Loucy (cell line): Measurements from ENCODE around the gene GNAI3.

Experiments
- H2AFZ ChIP-seq: fragments of 200-600 bp; sonication (generic); 2 replicates; pipeline ENCODE4 v1.6.0; 2016; ENCODE audit warnings: antibody characterized with exemption, mild to moderate bottlenecking, low read length, moderate library complexity
- H3F3A ChIP-seq: fragments of 200-600 bp; 2 replicates; pipeline ENCODE4 v1.6.0; 2016; ENCODE audit warnings: antibody characterized with exemption, low read depth, mild to moderate bottlenecking
- H3K27me3 ChIP-seq: fragments of 200-600 bp; sonication (generic); 2 replicates; pipeline ENCODE4 v1.6.1; 2014; ENCODE audit warnings: low read length, mild to moderate bottlenecking; ENCODE audit not compliant: insufficient read depth, poor library complexity, severe bottlenecking
- H3K36me3 ChIP-seq: fragments of 200-600 bp; sonication (generic); 2 replicates; pipeline ENCODE4 v1.6.1; 2016; ENCODE audit warnings: low read length; ENCODE audit not compliant: insufficient read depth
- H3K4me1 ChIP-seq: fragments of 200-600 bp; sonication (generic); 2 replicates; pipeline ENCODE4 v1.5.1; 2014; ENCODE audit warnings: low read length, mild to moderate bottlenecking; ENCODE audit not compliant: insufficient read depth, poor library complexity, severe bottlenecking
- H3K4me2 ChIP-seq: fragments of 200-600 bp; sonication (generic); 2 replicates; pipeline ENCODE4 v1.6.0; 2014; ENCODE audit warnings: antibody characterized with exemption, low read length, low read depth, mild to moderate bottlenecking; ENCODE audit not compliant: poor library complexity, severe bottlenecking
- H3K4me3 ChIP-seq: fragments of 200-600 bp; sonication (generic); 2 replicates; pipeline ENCODE4 v1.5.1; 2014; ENCODE audit warnings: low read length, mild to moderate bottlenecking, mixed read lengths; ENCODE audit not compliant: poor library complexity, severe bottlenecking
- H3K79me2 ChIP-seq: fragments of 200-600 bp; sonication (generic); 2 replicates; pipeline ENCODE4 v1.6.1; 2014; ENCODE audit warnings: low read length; ENCODE audit not compliant: insufficient read depth
- H3K9ac ChIP-seq: fragments of 200-600 bp; sonication (generic); 2 replicates; pipeline ENCODE4 v1.6.0; 2014; ENCODE audit warnings: mild to moderate bottlenecking, low read depth, low read length, moderate library complexity; ENCODE audit not compliant: poor library complexity, severe bottlenecking
- H3K9me2 ChIP-seq: fragments of 200-600 bp; sonication (generic); replicated peaks from 2 replicates; pipeline ENCODE4 v1.6.1; 2016; ENCODE audit warnings: low read depth, low read length, mixed read lengths
- H3K9me3 ChIP-seq: fragments of 200-600 bp; sonication (generic); 2 replicates; pipeline ENCODE4 v1.6.1; 2014; ENCODE audit warnings: mild to moderate bottlenecking, antibody characterized with exemption, low read length, low read depth; ENCODE audit not compliant: insufficient read depth
- H4K20me1 ChIP-seq: fragments of 200-600 bp; sonication (generic); 2 replicates; pipeline ENCODE4 v1.6.0; 2014; ENCODE audit warnings: antibody characterized with exemption, low read length, mild to moderate bottlenecking; ENCODE audit not compliant: insufficient read depth, poor library complexity, severe bottlenecking
- EZH2phosphoT487 ChIP-seq: fragments of 200-600 bp; IDR thresholded peaks from 2 replicates; pipeline ENCODE4 v1.6.1; 2018; ENCODE audit warnings: antibody characterized with exemption, mild to moderate bottlenecking, moderate library complexity, borderline replicate concordance
- TF ChIP-seq, protein P1 (sequence below): fragments of 200-600 bp; sonication (generic); conservative IDR thresholded peaks from 2 replicates; pipeline ENCODE4 v1.5.1; 2014; ENCODE audit warnings: mild to moderate bottlenecking, antibody characterized with exemption, low read length

Gene GNAI3

DNA sequence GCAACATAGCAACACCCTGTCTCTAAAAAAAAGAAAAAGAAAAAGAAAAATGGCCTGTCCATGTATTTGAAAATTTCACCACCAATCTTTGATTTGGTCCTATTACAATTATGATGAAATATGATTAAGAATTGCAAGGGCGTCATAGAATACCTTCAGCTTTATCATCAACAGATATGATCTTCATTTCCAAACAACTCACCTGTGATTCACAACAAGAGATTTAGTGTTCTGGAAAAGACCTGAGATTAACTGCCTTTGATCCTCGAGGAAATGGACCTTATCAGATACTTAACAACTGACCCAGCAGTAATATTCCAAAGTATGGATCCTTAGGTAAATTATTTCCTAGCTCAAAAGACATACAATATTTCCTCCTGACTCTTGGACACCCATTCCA is 104.0 kb downstream of the GNAI3 start:
- no peak overlapping the region for H3K9ac ChIP-seq
- H3F3A ChIP-seq, result no peaks in the 10 kb centered on the region
- H3K27me3 ChIP-seq, result no peaks in the 10 kb centered on the region
- H3K4me3 ChIP-seq, result no peak overlapping the region
- H3K9me2 ChIP-seq, result no peaks in the 10 kb centered on the region
- no peak overlapping the region for H3K4me2 ChIP-seq
- H3K36me3 ChIP-seq, result no peaks in the 10 kb centered on the region
- TF ChIP-seq, protein P1, sequence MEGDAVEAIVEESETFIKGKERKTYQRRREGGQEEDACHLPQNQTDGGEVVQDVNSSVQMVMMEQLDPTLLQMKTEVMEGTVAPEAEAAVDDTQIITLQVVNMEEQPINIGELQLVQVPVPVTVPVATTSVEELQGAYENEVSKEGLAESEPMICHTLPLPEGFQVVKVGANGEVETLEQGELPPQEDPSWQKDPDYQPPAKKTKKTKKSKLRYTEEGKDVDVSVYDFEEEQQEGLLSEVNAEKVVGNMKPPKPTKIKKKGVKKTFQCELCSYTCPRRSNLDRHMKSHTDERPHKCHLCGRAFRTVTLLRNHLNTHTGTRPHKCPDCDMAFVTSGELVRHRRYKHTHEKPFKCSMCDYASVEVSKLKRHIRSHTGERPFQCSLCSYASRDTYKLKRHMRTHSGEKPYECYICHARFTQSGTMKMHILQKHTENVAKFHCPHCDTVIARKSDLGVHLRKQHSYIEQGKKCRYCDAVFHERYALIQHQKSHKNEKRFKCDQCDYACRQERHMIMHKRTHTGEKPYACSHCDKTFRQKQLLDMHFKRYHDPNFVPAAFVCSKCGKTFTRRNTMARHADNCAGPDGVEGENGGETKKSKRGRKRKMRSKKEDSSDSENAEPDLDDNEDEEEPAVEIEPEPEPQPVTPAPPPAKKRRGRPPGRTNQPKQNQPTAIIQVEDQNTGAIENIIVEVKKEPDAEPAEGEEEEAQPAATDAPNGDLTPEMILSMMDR, result no peak
- no peak for TF ChIP-seq EZH2phosphoT487
- H2AFZ ChIP-seq, result no peak overlapping the region
- no peaks in the 10 kb centered on the region for H3K9me3 ChIP-seq
- no peaks in the 10 kb centered on the region for H4K20me1 ChIP-seq
- peaks cover 3% of the 10 kb centered on the region for H3K4me1 ChIP-seq
- no peaks in the 10 kb centered on the region for H3K79me2 ChIP-seq

DNA sequence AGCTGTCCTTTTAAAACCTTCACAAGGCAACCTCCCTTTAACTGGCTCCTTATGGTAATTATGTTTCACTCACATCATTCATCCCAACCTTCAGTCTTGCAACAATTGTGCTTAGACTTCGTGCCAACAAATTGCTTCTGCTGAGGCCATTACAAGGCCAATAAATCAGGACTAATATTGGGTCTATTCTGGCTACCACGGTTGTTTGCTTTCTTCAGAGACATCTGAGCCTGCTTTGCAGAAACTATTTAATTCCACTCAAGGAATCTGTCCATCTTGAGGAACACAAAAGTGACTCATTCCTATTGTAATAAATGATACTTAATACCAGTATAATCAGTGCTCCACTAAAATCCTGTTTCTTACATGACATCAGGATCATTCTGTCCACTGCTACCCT is 104.9 kb downstream of the GNAI3 start:
- Histone ChIP-seq H3K9me2 (no peaks in the 10 kb centered on the region), H3F3A (no peaks in the 10 kb centered on the region), H3K36me3 (no peaks in the 10 kb centered on the region), H3K4me3 (no peak overlapping the region), H3K27me3 (no peaks in the 10 kb centered on the region), H2AFZ (no peak overlapping the region), H3K4me2 (no peak overlapping the region), H3K4me1 (peaks cover 3% of the 10 kb centered on the region), H3K79me2 (no peaks in the 10 kb centered on the region), H4K20me1 (no peaks in the 10 kb centered on the region), H3K9ac (no peak overlapping the region), H3K9me3 (no peaks in the 10 kb centered on the region)
- TF ChIP-seq, protein P1, result no peak
- TF ChIP-seq EZH2phosphoT487, result no peak

DNA sequence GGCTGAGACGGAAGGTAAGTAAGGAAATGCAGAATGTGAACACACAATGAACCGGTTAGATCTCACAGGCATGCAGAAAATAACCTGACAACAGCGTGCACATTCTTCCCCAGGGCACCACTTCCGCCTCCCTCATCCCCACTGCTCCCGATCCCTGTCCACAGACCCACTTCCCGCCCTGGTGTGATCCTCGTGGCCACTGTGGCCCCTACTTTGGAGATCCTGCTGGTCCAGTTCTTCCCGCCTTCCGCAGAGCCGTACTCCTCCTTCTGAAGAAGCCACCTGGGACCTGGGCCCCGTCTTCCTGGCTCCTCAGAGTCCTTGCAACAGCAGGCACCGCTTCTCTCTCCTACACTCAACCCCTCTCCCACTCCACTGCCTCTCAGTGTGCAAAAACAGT is 106.1 kb downstream of the GNAI3 start:
- Histone ChIP-seq H3F3A (no peaks in the 10 kb centered on the region), H3K4me1 (peaks cover 1% of the 10 kb centered on the region), H3K79me2 (no peaks in the 10 kb centered on the region), H4K20me1 (no peaks in the 10 kb centered on the region), H3K9me2 (no peaks in the 10 kb centered on the region), H3K4me2 (no peak overlapping the region), H3K27me3 (no peaks in the 10 kb centered on the region), H3K36me3 (no peaks in the 10 kb centered on the region), H2AFZ (no peak overlapping the region), H3K4me3 (no peak overlapping the region), H3K9me3 (no peaks in the 10 kb centered on the region), H3K9ac (no peak overlapping the region)
- TF ChIP-seq, protein P1, result no peak
- TF ChIP-seq EZH2phosphoT487, result no peak
